ENCODE data around the gene SSC5D. TPM values are rescaled to one million over a fixed set of nuclear protein-coding genes. Genes with fewer than 3 reads are reported as not detected.

SSC5D gene
- total and polyA plus RNA-seq, 3 donors from 2014 or later: 6.4 to 10.7 (median 6.9) TPM

DNA sequence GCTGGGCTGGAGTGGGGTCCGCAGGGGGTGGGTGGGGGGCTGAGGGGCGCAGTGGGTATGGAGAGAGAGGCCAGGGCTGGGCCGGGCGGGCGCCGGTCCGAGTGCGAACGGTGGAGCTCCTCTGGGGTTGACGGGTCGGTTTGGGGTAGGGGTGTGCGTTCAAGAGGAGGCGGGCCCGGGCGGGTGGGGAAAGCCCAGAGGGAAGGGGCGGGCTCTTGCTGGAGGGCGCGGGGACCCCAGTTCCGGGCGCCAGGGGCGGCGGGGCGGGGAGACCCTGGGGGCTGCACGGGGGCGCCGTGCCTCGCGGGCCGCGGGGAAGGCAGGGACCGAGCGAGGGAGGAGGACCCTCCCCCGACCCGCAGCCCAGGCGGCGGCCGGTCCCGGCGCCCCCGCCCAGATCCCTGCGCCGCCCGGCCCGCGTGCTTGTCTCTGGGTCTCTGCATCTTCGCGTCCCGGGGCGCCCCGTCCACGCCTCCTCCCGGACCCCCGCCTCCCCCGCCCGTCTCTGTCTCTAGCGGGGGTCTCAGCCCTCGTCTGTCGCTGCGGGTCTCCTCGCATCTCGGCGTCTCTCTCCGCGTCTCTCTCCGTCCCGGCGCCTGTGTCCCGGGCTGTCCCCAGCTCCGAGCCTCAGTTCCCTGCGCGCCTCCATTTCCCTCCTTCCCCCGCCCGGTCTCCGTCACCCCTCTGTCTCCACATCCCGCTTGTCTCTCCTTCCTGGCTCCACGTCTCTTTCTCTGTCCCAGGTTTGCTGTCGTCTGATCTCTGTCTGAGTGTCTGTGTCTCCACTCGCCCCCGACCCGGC is 36.9 kb upstream of the SSC5D start:
- H3K4me1 ChIP-seq: peaks cover 26% of the 10 kb centered on the region
- no peak for TF ChIP-seq POLR2A (IDR thresholded peaks at IDR 0.05)
- TF ChIP-seq, protein P1, sequence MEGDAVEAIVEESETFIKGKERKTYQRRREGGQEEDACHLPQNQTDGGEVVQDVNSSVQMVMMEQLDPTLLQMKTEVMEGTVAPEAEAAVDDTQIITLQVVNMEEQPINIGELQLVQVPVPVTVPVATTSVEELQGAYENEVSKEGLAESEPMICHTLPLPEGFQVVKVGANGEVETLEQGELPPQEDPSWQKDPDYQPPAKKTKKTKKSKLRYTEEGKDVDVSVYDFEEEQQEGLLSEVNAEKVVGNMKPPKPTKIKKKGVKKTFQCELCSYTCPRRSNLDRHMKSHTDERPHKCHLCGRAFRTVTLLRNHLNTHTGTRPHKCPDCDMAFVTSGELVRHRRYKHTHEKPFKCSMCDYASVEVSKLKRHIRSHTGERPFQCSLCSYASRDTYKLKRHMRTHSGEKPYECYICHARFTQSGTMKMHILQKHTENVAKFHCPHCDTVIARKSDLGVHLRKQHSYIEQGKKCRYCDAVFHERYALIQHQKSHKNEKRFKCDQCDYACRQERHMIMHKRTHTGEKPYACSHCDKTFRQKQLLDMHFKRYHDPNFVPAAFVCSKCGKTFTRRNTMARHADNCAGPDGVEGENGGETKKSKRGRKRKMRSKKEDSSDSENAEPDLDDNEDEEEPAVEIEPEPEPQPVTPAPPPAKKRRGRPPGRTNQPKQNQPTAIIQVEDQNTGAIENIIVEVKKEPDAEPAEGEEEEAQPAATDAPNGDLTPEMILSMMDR (IDR thresholded peaks at IDR 0.05): no peak
- no peaks in the 10 kb centered on the region for H3K27me3 ChIP-seq
- H3K4me3 ChIP-seq: peak overlapping the region; percentile 7 to 39
- no peaks in the 10 kb centered on the region for H3K9me3 ChIP-seq
- intact Hi-C loops (cut with DNase I; ENCODE audit: low total_unique reads): no loop called here
- H3K27ac ChIP-seq: no peak overlapping the region
- no peak for DNase-seq
- 1% methylated on average over 43 to 79 of the region's 80 CpGs for WGBS, 2 donors
- no peaks in the 10 kb centered on the region for H3K36me3 ChIP-seq (ENCODE audit: low read depth, missing control alignments)

DNA sequence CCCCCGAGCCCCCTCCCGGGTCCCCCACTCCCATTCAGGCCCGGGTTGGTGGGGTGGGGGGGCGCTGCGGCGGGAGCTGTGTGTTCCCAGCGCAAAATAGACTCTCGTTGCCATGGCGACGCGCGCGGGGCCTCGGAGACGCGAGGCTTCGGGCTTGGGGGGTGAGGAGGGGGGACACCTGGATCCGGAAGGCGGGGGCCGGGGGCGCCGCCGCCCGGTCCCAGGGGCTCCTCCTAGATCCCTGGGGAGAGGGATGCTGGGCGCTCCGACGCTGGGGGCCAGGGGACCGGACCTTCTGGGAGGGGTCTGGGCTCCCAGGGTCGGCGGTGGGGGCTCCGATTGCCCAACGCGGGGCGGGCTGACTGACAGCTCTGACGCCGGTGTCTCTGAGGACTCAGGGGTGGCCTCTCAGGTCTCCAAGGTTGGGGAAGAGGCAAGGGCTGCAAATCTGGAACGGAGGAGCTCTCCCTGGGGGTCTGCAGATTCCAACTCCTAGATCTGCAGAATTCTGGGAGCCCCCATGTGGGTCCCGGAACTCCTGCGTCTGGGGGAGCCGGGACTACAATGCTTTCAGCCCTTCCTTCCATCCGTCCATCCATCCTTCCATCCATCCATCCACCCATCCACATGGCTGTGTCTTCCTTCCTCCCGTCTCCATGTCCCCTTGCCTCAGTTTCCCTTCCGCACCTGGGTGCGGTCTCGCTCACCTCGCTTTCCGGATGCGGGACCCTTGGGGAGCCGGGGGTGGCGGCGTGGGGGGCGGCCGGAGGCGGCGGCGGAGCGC is 36.1 kb upstream of the SSC5D start:
- WGBS, 2 donors: 3% methylated on average over 8 to 53 of the region's 57 CpGs
- intact Hi-C loops (cut with DNase I; ENCODE audit: low total_unique reads): no loop called here
- Histone ChIP-seq H3K27ac (no peak overlapping the region), H3K27me3 (no peaks in the 10 kb centered on the region), H3K4me3 (peak overlapping the region; percentile 7 to 39), H3K36me3 (ENCODE audit: low read depth, missing control alignments) (no peaks in the 10 kb centered on the region), H3K9me3 (no peaks in the 10 kb centered on the region), H3K4me1 (peaks cover 26% of the 10 kb centered on the region)
- TF ChIP-seq, protein P1 (IDR thresholded peaks at IDR 0.05): no peak
- DNase-seq: no peak

DNA sequence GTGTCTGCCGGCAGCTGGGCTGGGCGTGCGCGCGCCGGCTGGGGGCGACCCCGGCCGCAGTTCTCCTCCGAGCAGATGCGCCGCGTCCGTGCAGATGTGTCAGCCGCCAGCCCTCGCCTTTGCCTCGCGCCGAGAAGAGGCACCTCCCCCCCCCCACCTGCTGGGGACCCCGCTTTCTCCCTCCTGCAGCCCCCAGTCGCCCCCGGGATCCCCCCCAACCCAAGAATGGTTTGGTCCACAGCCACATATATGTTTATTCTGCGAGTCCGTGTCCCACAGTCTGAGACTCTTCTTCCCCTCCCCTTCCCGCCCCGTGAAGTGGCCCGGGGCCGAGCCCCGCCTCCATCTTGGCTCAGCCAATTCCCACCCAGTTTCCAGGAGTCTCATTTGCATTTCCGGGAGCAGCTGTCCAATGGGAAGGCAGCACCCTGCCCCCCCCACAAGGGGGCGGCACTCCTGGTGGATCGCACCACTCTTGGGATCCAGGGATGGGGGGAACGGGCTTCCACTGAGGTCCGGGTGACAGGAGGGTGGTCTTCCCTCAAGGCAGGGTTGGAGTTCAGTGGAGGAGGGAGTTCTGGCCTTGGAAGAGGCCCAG is 35.4 kb upstream of the SSC5D start:
- DNase-seq: peak; percentile 81
- Histone ChIP-seq H3K27me3 (no peaks in the 10 kb centered on the region), H3K4me3 (peak overlapping the region in 1 of 2 donors; percentile 6), H3K27ac (no peak overlapping the region), H3K36me3 (ENCODE audit: low read depth, missing control alignments) (no peaks in the 10 kb centered on the region), H3K4me1 (peaks cover 26% of the 10 kb centered on the region), H3K9me3 (no peaks in the 10 kb centered on the region)
- TF ChIP-seq, protein P1 (IDR thresholded peaks at IDR 0.05): peak in 1 of 3 experiments; percentile 9
- TF ChIP-seq POLR2A (IDR thresholded peaks at IDR 0.05): no peak
- intact Hi-C loops (cut with DNase I; ENCODE audit: low total_unique reads): no loop called here
- WGBS, 2 donors: 20% methylated on average over 18 to 22 of the region's 34 CpGs

- Histone ChIP-seq H3K27ac (no peak overlapping the region), H3K9me3 (no peaks in the 10 kb centered on the region), H3K4me3 (no peak overlapping the region), H3K27me3 (no peaks in the 10 kb centered on the region), H3K36me3 (ENCODE audit: low read depth, missing control alignments) (no peaks in the 10 kb centered on the region), H3K4me1 (peaks cover 26% of the 10 kb centered on the region)
- DNase-seq: peak; percentile 61
- intact Hi-C loops (cut with DNase I; ENCODE audit: low total_unique reads): no loop called here
- no peak for TF ChIP-seq POLR2A (IDR thresholded peaks at IDR 0.05)
- TF ChIP-seq, protein P1 (IDR thresholded peaks at IDR 0.05): no peak
- 63 to 70% methylated on average over 8 to 12 of the region's 12 CpGs for WGBS, 2 donors
Measured at GRCh38 chr19:55453511-55454260, 34.5 kb upstream of the SSC5D start.
